Stimulated activated CD4-positive, alpha-beta T cell treated with anti-CD3 and anti-CD28 coated beads, Interleukin-4, amount 100 ng/mL, for 48 hours (primary cell): Measurements from ENCODE around the gene KCNMA1.

Experiments
- DNase-seq, 2 donors: peaks; one replicate each; pipeline ENCODE4 v3.0.0-alpha.2; 2020; ENCODE audit warnings: low read depth in 2 of 2

The KCNMA1 gene

GRCh38 chr10:76991621-76992020 lies 646.0 kb downstream of the KCNMA1 start:
- no peak for DNase-seq

DNA sequence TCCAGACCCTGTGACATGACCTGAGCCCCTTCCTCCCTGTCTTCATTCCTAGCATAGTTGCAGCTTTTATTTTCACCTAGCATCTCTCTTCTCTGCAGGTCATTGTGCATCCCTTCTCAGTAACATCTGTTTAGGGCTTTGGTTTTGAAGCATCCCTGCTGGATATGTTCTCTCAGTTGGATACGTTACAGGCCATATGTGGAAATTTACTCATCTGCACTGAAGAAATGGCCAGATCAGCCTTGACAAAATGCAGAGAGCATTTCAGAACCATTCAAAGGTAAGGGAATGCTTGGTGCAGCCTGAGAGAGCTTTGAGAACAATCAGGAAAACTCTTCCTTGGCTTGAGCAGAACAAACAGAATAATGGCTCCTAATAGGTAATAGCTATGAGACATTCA lies 647.0 kb downstream of the KCNMA1 start:
- no peak for DNase-seq

GRCh38 chr10:76984559-76985443 lies 652.8 kb downstream of the KCNMA1 start:
- DNase-seq, result peak; percentile 44 to 62

DNA sequence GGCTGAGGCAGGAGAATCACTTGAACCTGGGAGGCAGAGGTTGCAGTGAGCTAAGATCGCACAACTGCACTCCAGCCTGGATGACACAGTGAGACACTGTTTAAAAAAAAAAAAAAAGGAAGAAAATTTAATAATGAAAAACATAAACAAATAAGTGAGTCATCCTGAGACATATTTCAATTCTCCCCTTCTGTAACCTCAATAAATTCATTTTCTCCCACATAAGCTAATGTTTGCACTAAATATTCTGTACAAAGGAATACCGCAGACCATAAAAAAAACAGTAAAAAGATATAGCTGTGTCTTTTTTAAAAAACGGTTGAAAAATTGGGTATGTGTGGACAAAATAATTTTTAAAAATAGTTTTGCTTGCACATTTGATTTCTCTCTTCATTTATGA lies 654.0 kb downstream of the KCNMA1 start:
- no peak for DNase-seq

GRCh38 chr10:76982671-76983070 lies 654.9 kb downstream of the KCNMA1 start:
- DNase-seq, result no peak

DNA sequence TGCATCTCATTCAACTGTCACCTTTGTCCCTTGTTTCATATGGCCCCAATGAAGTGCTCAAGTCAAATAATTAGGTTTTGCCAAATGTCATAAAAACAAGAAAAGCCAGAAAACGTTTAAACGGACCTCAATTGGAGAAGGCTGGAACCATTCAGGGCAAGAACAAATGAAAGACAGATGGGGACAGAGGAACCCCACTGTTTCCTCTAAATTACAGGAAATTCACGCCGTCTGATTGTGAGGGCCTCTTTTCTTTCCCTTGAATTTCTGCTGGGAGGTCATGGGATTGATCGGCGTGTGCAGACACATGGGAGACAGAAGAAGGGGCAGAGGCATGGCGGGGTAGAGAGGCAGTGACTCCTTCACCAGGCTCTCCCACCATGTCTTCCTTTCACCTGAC lies 656.4 kb downstream of the KCNMA1 start:
- no peak for DNase-seq

DNA sequence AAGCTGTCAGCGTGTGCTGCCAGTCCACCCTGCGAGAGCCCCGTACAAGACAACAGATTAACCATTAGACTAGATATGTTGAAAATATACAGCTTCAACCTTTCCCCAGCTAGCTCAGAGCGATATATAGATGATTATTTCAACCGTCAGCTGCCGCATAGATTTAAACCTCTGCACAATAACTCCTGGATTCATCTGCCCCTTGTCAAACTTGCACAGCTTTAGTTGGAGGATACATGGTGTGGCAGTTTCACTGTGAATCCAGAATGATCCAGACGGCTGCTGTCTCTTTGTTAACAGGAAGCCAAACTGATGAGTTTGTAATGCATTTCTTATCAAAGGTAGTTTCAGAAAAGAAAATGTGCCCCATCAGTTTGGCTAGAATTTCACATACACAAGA lies 659.7 kb downstream of the KCNMA1 start:
- no peak for DNase-seq

- no peak for DNase-seq
Observed at GRCh38 chr10:76977046-76977445, 660.6 kb downstream of the KCNMA1 start.

- DNase-seq, result no peak
Observed at GRCh38 chr10:76976142-76976541, 661.5 kb downstream of the KCNMA1 start.

DNA sequence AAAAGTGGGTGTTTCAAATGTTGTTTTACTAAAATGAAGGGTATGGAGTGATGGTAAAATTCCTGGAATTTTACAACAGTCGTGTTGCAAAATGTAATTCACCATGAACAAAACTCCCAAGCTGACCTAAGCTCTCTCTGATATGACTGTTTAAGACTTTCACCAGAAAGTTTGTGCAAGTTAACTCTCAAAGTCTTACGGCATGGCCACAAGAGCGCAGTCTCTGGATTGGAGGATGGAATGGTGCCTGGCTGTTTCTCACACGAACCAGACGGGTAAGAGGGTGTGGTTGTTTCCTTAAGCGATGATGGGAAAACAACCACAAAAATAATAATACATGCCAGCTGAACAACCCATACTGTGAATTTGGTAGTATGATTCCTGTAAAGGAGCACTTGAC lies 662.5 kb downstream of the KCNMA1 start:
- DNase-seq, result no peak

DNA sequence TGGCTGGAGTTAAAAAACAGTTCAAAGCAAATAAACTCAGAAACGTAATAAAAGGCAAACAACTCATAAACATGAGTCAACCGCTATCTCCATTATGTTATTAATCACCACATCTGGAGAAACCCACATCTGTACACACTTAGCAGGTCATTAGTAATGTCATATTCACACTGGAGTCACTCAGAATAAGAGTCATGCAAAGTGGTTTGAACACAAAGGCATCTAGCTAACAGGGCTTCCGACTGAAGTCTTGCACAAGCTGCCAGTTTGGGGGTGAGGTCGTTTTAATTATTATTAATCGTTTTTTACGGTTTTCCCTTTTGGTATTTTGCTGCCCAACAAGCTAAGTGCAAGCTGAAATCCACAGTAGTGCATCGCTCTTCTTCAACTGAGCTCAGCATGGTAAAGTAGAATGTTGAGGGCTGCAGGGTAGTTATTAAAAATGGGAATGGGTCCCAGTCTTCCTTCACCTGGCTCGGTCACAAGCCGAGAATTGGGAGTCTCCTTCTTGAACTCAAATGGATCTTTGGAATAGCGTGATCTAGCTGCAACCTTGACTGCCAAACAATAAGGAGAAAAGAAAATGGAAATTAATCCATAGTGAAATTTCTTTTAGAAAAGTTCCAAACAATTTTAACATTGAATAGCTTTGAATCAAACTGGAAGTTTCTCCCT lies 663.5 kb downstream of the KCNMA1 start:
- no peak for DNase-seq

- DNase-seq, result no peak
Observed at GRCh38 chr10:76973091-76974016, 664.3 kb downstream of the KCNMA1 start.

DNA sequence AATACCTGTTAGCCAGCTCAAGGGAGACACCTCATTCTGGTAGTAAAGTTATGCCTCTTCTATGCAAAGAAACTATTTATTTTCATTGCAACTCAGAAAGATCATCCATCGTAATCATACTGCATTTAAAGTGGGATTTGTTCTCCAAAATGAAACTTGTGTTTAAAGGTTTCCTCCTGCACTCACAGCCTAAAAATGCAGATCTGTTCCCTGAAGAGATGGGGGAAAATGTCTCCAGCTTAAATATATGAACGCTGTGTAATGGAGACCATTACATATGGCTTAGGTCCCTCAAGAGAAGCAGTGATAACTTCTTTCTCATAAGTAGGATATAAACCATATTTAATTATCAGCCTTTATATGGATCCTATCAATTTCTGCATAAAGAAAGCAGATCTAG lies 665.1 kb downstream of the KCNMA1 start:
- DNase-seq, result no peak

- DNase-seq, result no peak
Observed at GRCh38 chr10:76971547-76972170, 665.9 kb downstream of the KCNMA1 start.

DNA sequence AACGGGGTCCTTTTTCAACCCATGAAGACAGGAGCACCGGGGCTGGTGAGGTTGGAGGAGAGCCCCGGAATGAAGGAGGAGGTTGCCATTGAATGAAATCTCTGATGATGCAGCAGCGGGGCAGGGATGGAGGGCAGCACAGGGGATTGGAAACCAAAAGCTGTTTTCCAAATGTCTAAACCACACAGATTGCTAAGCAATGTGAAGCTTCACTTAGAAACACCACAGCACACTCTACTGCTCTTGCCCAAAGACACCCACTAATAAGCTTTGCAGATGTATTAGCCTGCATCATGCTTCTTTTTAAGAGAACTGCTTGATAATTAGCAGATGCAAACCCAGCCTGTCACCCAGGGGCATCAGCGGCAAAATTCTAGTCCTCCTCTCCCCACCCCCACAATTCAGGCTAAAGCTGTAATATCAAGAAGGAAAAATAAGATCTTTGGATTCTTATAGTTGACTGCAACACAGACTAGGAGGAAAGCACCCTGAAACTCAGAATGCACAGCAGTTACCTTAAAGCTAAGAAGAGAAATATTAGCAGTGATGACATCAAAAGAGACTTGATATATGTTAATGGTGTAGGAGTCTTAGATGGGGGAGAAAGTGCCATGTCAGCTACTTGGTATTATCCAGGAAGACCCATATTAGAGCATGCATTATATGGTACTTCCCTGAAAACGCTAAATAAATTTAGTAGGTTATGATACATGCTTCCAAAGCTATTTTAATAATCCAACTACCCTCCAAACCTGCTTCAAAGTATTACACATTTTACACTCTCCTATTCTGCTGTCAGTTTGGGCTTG lies 666.7 kb downstream of the KCNMA1 start:
- no peak for DNase-seq

DNA sequence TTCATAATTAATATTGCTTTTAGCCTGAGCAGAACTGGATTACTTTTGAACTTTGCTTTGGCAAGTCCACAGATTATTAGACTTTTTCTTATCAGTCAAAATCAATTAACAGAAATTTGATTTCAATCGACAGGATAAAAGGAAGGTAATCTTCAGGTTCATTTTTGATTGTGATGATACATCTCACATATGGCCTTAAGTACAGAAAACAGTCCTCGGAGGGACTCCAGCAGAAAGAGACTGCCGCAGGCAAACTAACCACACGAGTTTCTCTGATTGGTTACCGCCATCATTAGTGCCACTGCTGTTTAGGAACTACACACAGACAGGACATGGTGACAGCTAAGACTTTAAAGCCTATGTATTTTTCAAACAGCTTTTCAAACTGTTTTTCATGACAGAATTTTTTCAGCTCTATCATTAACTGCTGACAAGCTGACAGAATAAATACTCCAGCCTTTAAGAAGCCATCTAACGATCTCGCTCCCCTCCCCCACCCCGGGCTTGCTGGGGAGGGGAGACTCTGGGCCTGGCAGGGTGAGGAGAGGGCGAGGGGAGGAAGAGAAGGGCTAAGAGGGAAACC lies 668.2 kb downstream of the KCNMA1 start:
- DNase-seq, result no peak

- no peak for DNase-seq
Observed at GRCh38 chr10:76968483-76968882, 669.1 kb downstream of the KCNMA1 start.

DNA sequence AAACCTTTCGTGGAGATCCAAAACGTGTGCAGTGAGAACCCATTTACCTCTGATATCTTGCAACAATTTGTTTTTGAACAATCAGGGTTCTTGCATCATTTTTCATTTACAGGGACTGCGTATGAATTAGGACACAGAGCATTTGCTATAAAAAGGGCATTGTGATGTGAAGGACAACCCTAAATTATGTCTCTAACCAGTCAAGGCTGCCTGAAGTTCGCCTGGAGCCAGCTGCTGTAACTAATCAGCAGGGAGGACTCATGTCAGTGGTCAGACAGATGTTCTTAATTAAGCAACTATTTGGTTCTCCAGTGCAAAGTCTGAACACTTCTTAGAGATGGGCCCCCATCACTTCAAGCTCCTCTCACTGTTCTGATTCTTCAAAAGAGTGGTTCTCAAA lies 674.8 kb downstream of the KCNMA1 start:
- no peak for DNase-seq

GRCh38 chr10:76961841-76962240 lies 675.8 kb downstream of the KCNMA1 start:
- no peak for DNase-seq

- no peak for DNase-seq
Observed at GRCh38 chr10:76959111-76959510, 678.5 kb downstream of the KCNMA1 start.
